NCI-H1436 (cell line): Measurements from ENCODE around the gene ARL6IP1.

ENCODE experiments used
- DNase-seq: peaks from one replicate; lab custom pipeline; 2025; lab: John Stamatoyannopoulos, UW

Gene ARL6IP1

DNA sequence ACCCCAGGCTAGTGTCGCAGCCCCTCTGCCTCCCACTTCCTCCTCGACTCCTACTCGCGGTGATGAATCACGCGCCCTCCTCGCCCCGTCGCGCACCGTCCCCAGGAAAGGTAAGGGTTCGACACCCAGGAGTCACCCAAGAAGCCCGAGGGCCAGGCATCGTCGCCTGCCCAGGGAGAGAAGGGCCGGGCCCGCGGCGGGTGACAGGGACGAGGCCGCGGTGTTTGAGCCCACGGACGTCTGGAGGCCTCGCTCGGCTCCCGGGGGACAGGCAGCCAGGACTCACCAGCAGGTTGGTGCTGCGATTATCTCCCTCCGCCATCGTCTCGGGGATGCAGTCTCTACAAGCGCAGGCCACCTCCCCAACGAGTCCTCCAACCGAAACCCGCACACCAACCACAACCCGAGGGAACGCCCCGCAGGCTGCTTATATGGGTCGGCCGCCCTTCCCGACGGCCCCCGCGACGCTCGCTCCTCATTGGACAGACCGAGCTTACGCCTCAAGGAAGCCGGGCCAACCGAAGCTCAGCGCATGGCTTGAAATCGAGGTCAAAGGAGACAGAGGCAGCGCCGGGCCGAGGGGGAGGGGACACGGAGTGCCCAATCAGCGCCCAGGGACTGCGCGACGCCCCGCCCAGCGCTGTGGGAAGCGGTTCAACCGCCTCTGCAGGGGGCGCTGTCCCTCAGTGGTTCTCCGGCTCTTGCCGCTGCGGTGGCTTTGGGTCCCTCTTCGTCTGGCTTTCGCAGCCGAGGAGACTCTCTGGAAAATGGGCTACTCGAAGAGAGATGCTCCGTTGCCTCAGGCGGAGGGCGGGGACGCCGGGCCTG lies at the start of gene ARL6IP1:
ARL6IP1 (minus strand) TSS at position 405 of the 828 bp plus-strand sequence; CDS start at position 322, 83 bp downstream.
- peak; percentile 99 for DNase-seq

DNA sequence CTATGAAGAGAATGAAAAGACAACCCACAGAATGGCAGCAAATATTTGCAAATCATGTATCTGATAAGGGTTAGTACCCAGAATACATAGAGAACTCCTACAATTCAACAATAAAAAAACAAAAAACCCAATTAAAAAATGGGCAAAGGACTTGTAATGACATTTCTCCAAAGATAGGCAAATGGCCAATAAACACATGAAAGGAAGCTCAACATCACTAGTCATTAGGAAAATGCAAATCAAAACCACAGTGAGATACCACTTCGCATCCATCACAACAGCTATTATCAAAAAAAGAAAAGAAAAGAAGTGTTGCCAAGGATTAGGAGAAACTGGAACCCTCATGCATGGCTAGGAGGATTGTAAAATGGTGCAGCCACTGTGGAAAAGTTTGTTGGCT lies 45.1 kb upstream of the ARL6IP1 start:
- DNase-seq, result no peak

DNA sequence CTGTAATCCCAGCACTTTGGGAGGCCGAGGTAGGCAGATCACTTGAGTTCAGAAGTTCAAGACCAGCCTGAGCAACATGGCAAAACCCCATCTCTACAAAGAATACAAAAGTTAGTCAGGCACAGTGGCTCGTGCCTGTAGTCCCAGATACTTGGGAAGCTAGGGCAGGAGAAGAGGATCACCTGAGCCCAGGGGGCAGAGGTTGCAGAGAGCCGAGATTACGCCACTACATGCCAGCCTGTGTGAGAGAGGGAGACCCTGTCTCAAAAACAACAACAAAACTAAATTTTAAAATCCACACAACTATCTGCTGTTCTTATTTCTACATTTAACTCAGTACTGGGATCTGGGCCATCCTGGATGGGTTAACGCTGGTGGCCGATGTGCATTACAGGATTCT lies 41.2 kb upstream of the ARL6IP1 start:
- DNase-seq, result no peak

DNA sequence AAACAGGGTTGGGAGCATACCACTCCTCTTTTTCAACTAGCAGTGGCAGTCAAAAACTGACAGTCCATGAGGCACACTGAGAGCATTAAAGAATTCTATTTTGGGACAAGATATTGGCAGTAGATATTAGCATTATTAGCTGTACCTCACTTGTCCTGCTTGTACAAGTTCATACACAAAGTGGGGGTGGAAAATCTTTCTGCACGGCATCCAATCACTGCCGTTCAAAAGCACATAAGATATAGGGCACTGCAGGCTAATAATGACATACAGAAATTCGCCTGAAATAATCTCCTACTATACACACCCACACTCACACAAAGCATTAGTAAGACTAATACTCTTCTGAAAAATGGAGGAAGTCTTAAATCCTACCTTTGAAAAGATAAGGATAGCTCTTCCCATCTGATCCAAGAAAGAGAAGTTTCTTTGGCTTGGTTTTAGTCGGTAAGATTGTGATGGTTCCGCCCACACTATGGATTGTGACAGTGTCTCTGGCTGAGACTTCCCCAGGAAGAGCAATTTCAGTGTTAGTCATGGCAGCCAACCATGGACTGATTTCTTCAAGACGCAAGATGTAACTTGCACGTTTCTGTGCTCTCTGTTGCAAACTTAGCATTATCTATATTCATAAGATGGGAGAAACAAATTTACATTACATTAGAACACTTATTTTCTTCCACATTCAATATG lies 40.6 kb upstream of the ARL6IP1 start:
- DNase-seq, result no peak

DNA sequence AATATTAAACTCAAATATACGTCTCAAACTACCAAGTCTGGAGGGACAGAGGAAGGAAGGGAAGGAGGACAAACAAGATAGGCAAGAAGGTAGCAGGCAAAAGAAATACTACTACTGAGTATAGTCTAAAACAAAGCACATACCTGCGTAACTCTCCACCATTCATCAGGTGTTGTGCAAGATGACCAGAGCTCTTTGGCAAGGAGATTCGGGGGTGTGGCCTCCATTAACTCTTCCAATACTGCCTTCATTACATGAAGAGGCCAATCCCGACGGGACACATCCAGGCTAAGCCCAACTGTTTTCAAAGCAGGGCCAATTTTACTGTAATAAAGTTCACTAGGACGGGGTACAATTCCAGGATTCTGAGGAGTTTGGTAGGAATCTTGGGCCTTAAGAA lies 38.2 kb upstream of the ARL6IP1 start:
- no peak for DNase-seq

DNA sequence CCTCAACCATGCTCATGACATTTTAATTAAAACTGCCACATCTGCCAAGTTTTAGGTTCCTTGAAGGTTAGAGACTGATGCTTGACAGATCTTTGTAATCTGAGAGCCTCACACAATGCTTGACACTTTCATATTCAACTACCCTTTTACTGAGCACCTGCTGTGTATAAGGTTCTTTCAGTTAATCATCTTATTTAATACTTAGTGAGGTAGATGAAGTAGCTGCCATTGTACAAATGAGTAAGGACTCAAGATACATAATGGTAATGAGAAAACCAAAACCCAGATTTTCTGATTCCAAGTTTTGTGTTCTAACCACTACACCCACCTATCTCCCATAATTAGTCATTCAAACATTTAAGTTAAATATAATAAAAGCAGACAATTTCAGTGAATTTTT lies 35.4 kb upstream of the ARL6IP1 start:
- DNase-seq, result no peak

DNA sequence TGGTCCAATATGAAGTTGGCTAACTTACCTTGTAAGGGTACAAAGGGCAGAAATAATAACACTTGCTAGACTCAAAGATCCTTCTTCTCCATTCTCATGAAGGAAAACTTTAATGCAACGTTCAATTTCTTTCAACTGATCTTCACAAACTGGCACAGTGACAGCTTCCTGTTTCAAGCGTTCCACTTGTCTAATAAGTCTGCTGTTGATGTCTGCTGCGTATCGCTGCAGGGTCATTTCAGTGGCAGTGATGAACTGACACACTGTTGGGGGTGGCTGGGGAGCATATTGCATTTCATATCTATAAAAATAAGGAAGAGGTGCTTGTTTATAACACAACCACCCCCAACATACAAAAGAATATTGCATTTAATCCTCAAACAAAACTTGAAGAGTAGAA lies 33.5 kb upstream of the ARL6IP1 start:
- DNase-seq, result no peak

DNA sequence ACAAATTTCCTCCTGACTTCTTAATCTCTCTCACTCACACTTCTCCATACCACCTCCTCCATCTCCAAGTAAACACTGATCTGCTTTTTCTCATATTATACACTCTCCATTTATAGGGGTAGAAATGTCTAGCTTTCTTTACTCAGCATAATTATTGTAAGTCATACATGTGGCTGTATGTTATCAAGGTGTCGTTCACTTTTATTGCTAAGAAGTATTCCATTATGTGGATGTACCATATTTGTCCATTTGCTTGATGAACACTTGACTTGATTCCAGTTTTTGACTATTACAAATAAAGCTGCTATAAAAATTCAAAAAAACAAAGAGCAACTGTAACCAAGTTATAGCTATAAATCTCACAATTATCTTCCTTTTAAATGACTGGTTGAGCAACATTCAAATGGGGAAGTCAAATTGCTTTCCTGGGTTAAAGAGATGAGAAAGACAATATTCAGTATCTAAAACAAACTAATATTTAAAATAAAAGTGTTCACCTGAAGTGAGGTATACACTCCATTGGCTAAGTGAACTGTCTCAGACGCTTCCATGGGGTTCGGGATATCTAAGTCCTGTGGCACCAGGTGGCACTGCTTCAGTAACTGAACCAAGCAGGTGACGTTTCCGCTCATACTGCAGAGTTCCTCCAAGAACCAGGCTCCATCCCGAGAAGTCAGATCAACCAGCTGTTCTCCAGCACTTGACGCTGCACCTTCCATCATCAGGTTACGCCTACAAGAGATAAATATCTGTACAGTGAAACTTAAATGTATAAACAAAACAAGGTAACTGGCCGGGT lies 32.6 kb upstream of the ARL6IP1 start:
- DNase-seq, result no peak

DNA sequence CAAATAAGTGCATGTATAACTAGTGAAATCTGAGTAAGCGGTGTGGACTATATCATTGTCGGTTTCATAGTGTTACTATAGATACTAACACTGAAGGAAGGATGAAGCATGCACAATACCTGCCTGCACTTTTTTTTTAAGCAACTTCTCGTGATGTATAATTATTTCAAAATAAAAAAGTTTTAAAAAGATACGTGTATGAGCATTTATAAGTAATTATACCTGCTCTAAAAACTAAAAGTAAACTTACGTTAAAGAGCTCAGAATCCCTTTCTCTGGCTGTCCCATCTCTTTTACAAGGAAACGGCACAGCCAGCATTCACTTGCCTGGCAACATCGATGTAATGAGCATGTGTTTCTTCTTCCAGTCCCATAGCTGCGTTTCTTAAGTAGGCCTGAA lies 31.3 kb upstream of the ARL6IP1 start:
- no peak for DNase-seq

DNA sequence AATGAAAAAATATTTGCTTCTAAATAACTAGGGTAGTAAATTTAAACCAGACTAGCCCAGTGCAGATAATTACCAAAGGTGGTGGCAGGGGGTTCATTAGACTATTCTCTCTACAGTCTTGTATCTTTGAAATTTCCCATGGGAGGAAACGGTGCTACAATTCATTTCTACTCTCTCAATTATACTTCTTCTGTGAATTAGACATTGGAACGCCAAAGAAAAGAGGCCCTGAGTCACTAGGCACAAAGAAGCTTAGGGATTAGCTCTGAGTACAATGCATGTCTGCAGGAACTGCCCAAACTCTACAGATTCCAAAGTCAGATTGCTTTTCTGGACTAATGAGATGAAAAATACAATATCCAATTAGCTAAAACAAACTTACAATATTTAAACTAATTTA lies 30.7 kb upstream of the ARL6IP1 start:
- no peak for DNase-seq

DNA sequence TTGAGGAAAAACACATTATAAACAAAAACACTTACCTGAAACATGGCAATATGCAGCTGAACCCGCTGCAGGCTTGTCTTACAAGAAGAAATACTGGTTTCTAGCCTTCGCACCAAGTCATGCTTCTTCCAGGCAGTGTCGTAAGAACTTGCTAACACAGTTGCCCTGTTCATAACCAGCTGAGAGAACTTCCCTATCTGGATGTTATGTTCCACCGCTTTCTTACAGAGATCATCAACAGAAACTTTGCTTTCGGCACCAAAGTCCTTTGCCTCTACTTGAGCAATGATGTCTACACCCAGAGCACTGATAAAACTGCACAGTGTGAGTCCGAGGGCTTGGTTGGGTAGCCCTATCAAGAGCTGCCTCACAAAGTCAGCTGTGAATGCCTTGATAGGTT lies 27.9 kb upstream of the ARL6IP1 start:
- DNase-seq, result no peak

DNA sequence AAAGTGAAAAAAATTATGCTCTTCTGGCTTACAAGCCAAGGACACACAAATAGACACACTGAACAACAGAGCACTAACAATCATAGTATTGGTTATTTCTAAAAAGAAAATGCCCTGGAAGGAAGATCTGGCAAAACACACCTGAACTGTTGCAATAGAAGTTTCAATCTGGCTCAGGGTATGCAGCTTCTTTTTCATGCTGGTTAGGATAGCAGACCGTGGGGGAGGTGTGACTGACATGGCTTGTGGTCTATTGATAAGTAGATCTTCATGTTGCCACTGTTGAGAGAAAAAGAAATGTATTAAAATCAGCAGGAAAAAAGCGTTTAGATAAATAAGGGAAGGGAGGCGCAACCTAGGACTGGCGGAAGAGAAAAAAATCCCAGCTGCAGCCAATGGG lies 26.5 kb upstream of the ARL6IP1 start:
- no peak for DNase-seq

DNA sequence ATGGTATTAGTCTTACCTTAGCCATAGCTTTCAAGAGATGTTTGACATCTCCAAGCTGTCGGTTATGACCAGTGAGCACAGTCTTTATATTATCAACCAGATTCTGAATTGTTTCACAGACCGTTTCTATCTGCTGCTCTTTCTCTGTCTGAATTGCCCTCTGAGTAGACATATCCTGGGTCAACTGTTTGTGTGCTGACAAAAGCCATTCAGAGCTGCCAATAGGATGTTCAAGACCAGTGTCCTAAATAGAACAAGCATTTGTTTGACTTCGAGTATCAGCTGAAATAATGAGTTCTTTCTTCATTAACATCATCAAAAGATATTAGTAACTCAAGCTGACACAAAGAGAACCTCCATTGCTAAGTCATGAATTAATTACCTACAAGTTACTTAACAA lies 14.9 kb upstream of the ARL6IP1 start:
- DNase-seq, result no peak

DNA sequence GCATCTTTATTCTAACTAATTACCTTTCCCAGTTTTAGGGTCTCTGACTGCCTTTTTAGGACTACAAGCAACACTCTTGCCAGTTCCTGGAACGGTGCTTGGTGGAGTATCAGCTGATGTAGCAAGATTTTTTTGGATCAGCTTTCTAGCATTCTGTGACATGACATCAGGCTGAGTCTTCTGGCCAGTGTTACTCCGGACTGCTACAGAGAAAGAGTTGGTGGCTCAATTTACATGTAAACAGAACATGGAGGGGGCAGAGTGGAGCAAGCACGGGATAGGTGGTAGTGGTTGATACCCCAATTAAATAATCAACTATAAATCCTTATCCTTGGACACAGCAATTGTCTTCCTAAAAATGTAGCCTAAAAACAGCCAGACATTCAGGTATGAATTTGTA lies 10.6 kb upstream of the ARL6IP1 start:
- no peak for DNase-seq

DNA sequence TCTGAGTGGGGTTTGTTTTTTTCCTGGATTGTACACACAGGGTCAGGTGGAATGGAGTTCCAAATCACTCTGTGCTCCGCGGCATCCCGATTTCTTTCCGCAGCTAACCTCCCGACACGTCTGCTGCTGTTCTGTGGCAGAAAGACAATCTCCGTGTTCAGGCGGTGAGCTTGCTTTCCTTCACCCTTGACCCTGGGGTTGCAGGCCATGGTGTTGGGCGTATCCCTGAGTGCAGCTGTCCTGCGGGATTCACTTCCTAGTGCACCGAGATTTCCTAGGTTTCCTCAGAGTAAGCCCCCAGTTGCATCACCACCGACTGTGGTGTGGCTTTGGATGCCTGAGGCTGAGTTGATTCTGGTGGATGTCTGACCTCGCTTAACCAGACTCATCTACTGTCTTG lies 7.8 kb upstream of the ARL6IP1 start:
- DNase-seq, result no peak

DNA sequence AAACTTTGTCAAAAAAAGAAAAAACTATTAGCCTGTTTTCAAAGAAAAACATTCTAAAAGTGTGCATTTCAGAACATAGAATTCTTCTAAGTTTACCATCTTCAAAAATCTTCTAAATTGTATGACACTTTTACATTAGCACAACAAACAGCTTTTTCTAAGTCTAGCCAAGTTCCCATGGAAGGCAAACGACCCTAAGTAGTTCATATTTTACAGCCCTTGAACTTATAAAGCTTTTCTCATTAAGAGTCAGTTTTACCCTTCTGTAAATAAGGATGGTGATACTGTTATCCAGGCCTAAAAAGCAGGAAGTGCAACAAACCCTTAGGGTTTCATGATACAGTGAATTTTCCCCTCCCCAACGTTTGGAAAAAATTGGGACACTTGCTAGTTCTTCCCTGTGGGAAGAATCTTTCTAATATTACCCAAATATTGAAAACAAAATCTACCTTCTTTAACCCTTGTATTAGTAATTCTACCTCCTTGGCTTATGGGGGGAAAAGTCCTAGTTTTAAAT lies 4.0 kb upstream of the ARL6IP1 start:
- no peak for DNase-seq

DNA sequence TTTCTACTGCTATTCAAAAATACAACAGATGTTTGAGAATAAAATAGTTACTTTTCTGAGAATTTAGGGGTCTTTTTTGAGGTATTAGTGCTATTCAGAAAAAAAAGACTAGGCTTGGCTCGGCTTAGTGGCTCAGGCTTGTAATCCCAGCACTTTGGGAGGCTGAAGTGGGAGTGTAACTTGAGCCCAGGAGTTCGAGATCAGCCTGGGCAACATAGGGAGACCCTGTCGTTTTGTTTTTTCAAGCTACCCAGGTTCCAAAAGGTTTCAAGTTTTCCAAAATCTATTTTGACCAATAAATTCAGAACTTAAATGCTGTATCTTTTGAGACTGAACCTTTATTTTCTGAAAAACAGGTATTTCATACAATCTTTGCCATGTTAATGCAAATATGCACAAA lies 3.2 kb upstream of the ARL6IP1 start:
- no peak for DNase-seq

DNA sequence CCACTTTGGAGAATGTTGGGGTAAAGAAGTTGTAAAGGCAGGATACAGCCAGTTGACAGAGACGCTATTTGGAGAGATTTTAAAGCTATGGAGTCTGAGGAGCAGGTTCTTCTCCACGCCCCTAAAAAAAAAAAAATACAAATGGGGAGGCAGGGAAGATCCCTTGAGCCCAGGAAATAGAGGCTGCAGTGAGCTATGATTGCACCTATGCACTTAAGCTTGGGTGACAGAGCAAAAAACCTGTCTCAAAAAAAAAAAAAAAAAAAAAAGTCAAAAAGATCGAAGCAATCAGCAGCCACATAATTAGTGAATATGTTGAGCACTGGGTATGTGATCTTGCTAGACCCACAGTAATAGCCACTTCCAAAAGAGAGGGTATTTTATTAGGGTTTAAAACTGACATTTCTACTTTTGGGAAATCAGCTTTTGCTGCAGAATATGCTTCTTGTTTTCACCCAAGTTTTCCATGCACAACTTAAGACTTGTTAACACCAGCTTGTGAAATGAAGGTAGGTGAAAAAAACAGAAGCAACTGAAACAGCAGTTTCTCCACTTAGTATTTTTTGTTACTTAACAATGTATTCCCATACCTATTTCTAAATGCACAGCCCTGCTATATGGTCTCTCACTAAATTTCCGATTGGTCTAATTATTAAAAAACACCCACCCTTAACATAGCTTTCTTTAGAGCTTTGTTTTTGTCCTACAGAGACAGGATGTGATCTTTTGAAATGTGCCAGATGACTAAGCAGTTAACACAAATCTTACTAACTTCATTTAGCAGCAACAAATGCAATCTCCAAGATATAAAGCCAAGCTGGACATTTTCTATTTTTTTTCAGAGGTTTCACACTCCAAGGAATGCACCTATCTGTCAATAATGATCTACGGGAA lies 2.5 kb upstream of the ARL6IP1 start:
- no peak for DNase-seq

DNA sequence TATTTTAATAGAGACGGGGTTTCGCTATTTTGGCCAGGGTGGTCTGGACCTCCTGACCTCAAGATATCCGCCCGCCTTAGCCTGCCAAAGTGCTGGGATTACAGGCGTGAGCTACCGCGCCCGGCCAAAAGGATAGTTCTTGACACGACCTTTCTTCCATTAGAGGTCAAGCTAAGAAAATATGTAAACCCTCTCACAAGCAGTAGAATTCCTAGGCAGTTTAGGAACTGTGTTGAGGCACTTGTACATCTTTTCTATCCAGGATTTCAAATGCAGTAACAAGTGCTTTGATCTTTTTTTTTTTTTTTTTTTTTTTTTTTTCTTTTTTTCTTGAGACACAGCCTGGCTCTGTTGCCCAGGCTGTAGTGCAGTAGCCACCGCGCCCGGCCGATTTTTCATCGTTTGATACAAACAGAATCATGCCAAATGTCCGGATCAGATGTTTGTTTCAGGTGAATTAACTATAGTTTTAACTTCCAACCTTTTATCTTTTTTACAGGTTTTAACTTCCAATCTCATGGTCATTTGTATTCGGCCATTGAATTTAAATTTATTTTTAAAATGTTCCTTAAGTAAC lies 1.5 kb upstream of the ARL6IP1 start:
- no peak for DNase-seq

DNA sequence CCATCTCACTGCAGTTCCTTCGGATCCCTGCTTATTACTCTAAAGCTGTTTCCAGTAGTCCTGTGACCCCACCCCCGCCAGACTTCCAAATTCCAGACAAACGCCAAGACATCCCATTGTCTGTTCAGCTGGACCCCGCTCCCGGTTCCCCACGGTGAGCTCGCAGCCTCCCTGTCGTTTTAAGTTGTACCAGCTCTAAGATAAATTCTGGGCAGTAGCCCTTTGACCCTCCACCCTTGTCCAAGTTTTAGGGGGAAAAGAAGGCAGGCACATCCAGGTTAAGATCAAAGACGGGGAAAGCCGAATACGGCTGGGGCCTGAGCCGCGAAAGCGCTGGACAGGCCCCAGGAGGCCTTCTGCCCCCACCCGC lies 589 bp downstream of the ARL6IP1 start:
- DNase-seq, result no peak

DNA sequence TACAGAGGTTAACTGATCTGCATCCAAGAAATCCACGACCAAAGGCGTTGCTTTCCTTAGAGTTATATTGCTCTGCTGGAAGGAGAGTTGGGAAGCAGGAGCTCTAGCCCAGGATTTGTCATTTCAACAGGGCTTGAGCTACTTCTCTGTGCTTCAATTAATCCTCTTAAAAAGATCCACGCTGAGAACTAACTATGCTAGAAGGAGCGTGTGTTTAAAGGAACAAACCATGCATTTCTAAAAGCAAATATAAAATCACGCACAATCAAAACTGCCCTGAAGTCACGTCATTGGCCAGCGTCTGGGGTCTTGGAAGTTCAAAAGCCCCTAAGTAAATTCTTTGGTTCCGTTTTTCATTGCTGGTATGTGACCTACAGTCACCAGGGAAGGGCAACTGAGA lies 1.1 kb downstream of the ARL6IP1 start:
- no peak for DNase-seq
